Measurements from ENCODE around the gene ZNF652.

DNA sequence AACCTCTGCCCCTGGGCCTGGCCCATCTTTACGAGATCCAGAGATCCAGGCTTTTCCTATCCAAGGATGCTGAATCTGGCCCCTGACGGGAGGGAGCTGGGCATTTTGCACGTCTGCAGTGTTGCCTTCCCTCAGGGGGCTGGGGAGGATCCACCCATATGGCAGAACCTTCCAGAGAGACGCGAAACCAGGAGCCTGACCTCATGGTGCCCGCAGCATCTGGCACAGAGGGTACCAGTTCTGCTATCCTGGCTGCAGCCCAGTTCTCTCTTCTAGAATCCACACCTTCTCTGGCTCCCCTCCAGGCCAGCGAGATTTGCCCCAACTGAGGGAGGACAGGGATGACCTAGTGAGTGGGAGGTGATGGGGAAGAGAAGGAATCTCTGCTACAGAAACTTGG lies 20.5 kb upstream of the ZNF652 start:
- TF ChIP-seq, protein P1, sequence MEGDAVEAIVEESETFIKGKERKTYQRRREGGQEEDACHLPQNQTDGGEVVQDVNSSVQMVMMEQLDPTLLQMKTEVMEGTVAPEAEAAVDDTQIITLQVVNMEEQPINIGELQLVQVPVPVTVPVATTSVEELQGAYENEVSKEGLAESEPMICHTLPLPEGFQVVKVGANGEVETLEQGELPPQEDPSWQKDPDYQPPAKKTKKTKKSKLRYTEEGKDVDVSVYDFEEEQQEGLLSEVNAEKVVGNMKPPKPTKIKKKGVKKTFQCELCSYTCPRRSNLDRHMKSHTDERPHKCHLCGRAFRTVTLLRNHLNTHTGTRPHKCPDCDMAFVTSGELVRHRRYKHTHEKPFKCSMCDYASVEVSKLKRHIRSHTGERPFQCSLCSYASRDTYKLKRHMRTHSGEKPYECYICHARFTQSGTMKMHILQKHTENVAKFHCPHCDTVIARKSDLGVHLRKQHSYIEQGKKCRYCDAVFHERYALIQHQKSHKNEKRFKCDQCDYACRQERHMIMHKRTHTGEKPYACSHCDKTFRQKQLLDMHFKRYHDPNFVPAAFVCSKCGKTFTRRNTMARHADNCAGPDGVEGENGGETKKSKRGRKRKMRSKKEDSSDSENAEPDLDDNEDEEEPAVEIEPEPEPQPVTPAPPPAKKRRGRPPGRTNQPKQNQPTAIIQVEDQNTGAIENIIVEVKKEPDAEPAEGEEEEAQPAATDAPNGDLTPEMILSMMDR (IDR thresholded peaks at IDR 0.05; ENCODE audit: low read depth, low read length, poor library complexity, severe bottlenecking): no peak
- no peak for TF ChIP-seq EZH2phosphoT487 (IDR thresholded peaks at IDR 0.05; ENCODE audit: borderline replicate concordance, low read length)
